NOMO-1 treated with dmso at 0.1 percent for 144 hours (cell line): ENCODE results near the gene CDH5.
"Not testable (repeated sequence)": the region's sequence is repeated elsewhere in the genome, so short reads cannot be mapped to it uniquely, and the experiment has no call there.

Experiments
- DNase-seq: peaks from one replicate; lab custom pipeline; 2025; ENCODE audit not compliant: unreplicated experiment; lab: John Stamatoyannopoulos, UW

The CDH5 gene

GRCh38 chr16:66366433-66367299, at the start of gene CDH5:
Gene CDH5 (plus strand): TSS chr16:66366691. CDS start chr16:66379338, 12,647 bp downstream.
- no peak for DNase-seq

GRCh38 chr16:66318505-66318904, 48.0 kb upstream of the CDH5 start:
- no peak for DNase-seq

GRCh38 chr16:66320774-66321173, 45.7 kb upstream of the CDH5 start:
- no peak for DNase-seq

GRCh38 chr16:66322174-66322573, 44.3 kb upstream of the CDH5 start:
- no peak for DNase-seq

- DNase-seq, result no peak
These were observed 41.5 kb upstream of the CDH5 start for GRCh38 chr16:66324815-66325515.

GRCh38 chr16:66325717-66326376, 40.6 kb upstream of the CDH5 start:
- no peak for DNase-seq

GRCh38 chr16:66326991-66327513, 39.4 kb upstream of the CDH5 start:
- DNase-seq, result no peak

- DNase-seq, result no peak
These were observed 38.2 kb upstream of the CDH5 start for GRCh38 chr16:66328282-66328681.

GRCh38 chr16:66331464-66331863, 35.0 kb upstream of the CDH5 start:
- not testable (repeated sequence) for DNase-seq

- DNase-seq, result no peak
These were observed 33.6 kb upstream of the CDH5 start for GRCh38 chr16:66332634-66333610.

GRCh38 chr16:66334853-66335574, 31.5 kb upstream of the CDH5 start:
- DNase-seq, result no peak

- DNase-seq, result no peak
These were observed 30.7 kb upstream of the CDH5 start for GRCh38 chr16:66335704-66336329.

- DNase-seq, result no peak
These were observed 28.9 kb upstream of the CDH5 start for GRCh38 chr16:66337463-66338188.

- no peak for DNase-seq
These were observed 24.1 kb upstream of the CDH5 start for GRCh38 chr16:66342294-66342900.

- no peak for DNase-seq
These were observed 21.9 kb upstream of the CDH5 start for GRCh38 chr16:66344533-66345145.

- DNase-seq, result no peak
These were observed 20.3 kb upstream of the CDH5 start for GRCh38 chr16:66346221-66346620.

- no peak for DNase-seq
These were observed 14.2 kb upstream of the CDH5 start for GRCh38 chr16:66352304-66352703.

- no peak for DNase-seq
These were observed 13.4 kb upstream of the CDH5 start for GRCh38 chr16:66353055-66353454.
